GM15510 (cell line): ENCODE data around the gene POU4F3.

ENCODE experiments used
- POLR2A ChIP-seq: IDR thresholded peaks from 3 replicates; pipeline ENCODE4 v1.6.1; 2011; ENCODE audit warnings: borderline replicate concordance; ENCODE audit not compliant: insufficient read length; ENCODE audit errors: extremely low read depth

POU4F3 gene

DNA sequence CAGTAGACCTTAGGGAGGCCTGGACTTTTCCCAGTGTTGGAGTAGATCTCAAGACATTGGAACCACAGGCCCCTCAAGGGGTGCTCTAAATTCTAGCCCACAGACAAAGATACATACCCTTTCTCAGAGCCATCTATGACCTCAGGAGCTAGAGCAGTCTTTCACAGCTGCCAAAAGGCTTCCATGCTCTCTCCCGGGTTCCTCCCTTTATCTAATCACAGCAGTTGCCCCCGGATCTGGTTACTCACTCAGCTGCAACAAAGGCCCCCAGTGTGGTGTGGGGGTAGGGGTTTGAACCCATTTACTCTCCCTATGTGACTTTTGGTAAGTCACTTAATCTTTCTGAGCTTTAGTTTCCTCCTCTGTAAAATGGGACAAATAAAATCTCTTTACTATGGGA is 27.0 kb downstream of the POU4F3 start:
- TF ChIP-seq POLR2A: no peak

- TF ChIP-seq POLR2A: no peak
Observed at GRCh38 chr5:146366904-146367303, 28.3 kb downstream of the POU4F3 start.

GRCh38 chr5:146368137-146368536 is 29.5 kb downstream of the POU4F3 start:
- no peak for TF ChIP-seq POLR2A

DNA sequence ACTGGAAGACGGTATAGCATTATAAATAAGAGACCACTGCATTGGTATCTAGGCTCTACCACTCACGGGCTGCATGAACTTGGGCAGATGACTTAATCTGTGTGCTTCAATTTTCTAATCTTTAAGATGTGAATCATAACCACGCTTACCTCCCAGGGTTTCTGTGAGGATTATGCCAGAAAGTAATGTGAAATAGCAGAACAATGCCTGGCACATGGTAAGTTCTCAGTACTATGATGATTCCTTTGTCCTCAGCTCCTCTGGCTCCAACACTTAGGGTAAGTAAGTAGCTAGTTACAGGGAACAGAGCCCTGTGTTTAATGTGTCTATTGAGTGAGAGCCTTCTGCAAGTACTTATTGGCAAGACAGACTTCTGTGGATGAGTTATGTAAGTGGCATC is 31.1 kb downstream of the POU4F3 start:
- no peak for TF ChIP-seq POLR2A

GRCh38 chr5:146376821-146377220 is 38.2 kb downstream of the POU4F3 start:
- no peak for TF ChIP-seq POLR2A

- no peak for TF ChIP-seq POLR2A
Observed at GRCh38 chr5:146378986-146379385, 40.3 kb downstream of the POU4F3 start.

DNA sequence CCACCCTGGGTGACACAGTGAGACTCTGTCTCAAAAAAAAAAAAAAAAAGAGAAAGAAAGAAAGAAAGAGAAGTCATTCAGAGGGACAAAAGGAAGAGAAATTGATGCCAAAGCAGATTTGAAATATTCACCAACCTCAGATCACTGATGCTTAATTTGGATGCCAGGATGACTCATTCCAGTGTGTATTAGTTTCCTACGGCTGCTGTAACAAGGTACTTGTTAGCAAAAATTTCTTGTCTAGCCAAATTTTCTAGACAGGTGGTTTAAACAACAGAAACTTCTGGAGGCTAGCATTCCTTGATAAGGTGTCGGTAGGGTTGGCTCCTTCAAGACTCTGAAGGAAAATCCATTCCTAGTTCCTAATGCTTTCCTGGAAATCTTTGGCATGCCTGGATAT is 42.1 kb downstream of the POU4F3 start:
- TF ChIP-seq POLR2A: no peak

- TF ChIP-seq POLR2A: no peak
Observed at GRCh38 chr5:146388386-146388785, 49.7 kb downstream of the POU4F3 start.

DNA sequence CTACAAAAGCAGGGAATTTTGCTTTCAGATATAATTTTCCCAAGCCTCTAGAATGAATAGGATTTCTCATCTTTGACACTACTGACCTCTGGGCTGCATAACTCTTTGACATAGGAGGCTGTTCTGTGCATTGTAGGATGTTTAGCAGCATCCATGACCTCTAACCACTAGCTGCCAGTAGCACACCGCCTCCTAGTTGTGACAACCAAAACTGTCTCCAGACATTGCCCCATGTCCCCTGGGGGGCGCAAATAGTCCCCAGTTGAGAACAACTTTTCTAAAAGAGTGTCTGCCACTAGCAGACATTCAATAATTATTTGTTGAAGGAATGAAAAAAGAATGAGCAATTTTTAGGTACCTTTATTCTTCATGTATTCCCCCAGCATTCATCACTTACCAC is 51.8 kb downstream of the POU4F3 start:
- no peak for TF ChIP-seq POLR2A
